Type B pancreatic cell (in vitro differentiated cells): ENCODE measurements around the gene ALKBH6. TPM values are rescaled to one million over a fixed set of nuclear protein-coding genes. Genes with fewer than 3 reads are reported as not detected.

Source experiments
- DNase-seq: peaks from one replicate; pipeline ENCODE4 v3.0.0; 2021; ENCODE audit warnings: mixed read lengths; ENCODE audit not compliant: unreplicated experiment; ENCODE audit errors: extremely low spot score
- H3K27ac Mint-ChIP-seq: 2 replicates; pipeline ENCODE4 v1.8.0; 2021; ENCODE audit warnings: mild to moderate bottlenecking, mixed read lengths
- H3K27me3 Mint-ChIP-seq: 2 replicates; pipeline ENCODE4 v1.8.0; 2021; ENCODE audit warnings: mixed read lengths
- H3K36me3 Mint-ChIP-seq: 2 replicates; pipeline ENCODE4 v1.8.0; 2021; ENCODE audit warnings: mixed read lengths
- H3K4me1 Mint-ChIP-seq: one replicate; pipeline ENCODE4 v1.8.0; 2021; ENCODE audit warnings: mixed read lengths; ENCODE audit not compliant: unreplicated experiment
- H3K4me3 Mint-ChIP-seq: 2 replicates; pipeline ENCODE4 v1.8.0; 2021; ENCODE audit warnings: mild to moderate bottlenecking, mixed read lengths
- H3K9me3 Mint-ChIP-seq: 2 replicates; pipeline ENCODE4 v1.8.0; 2021; ENCODE audit warnings: mixed read lengths
- total RNA-seq: library from RNA; stranded (reverse); gene quantifications from 2 replicates; pipeline ENCODE4 v1.2.1, GENCODE V29; 2021; ENCODE audit warnings: low replicate concordance
- TF ChIP-seq, protein P1 (sequence below): fragments of 200-600 bp; sonication (generic); conservative IDR thresholded peaks from 2 replicates; pipeline ENCODE4 v1.5.0; 2021; ENCODE audit warnings: antibody characterized with exemption, mild to moderate bottlenecking

ALKBH6 gene
- total RNA-seq, 1 donor from 2014 or later, result 24.8 TPM

DNA sequence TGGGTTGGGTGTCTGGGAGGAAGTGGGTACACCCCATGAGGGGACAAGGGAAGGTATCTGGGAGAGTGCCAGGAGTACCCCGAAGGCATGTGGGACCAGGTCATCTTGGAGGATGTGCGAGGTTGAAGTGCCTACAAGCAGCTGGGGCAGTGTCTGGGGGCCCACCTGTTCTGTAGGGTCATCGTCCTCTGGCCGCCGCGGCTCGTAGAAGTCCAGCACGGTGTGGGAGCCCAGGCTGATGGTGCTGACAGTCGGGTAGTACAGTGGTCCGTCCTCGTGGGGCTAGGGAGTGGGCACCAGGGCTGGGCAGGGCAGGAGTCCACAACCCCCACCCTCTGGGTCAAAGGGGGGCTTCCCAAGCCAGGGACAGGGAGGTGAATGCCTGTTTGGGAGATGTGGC is 3.6 kb downstream of the ALKBH6 start:
- Mint-ChIP-seq H3K36me3 (peaks cover 4% of the 10 kb centered on the region), H3K27ac (no peak overlapping the region), H3K27me3 (no peaks in the 10 kb centered on the region), H3K4me3 (peak overlapping the region; percentile 79), H3K4me1 (peaks cover 29% of the 10 kb centered on the region), H3K9me3 (no peaks in the 10 kb centered on the region)
- no peak for DNase-seq
- TF ChIP-seq, protein P1, sequence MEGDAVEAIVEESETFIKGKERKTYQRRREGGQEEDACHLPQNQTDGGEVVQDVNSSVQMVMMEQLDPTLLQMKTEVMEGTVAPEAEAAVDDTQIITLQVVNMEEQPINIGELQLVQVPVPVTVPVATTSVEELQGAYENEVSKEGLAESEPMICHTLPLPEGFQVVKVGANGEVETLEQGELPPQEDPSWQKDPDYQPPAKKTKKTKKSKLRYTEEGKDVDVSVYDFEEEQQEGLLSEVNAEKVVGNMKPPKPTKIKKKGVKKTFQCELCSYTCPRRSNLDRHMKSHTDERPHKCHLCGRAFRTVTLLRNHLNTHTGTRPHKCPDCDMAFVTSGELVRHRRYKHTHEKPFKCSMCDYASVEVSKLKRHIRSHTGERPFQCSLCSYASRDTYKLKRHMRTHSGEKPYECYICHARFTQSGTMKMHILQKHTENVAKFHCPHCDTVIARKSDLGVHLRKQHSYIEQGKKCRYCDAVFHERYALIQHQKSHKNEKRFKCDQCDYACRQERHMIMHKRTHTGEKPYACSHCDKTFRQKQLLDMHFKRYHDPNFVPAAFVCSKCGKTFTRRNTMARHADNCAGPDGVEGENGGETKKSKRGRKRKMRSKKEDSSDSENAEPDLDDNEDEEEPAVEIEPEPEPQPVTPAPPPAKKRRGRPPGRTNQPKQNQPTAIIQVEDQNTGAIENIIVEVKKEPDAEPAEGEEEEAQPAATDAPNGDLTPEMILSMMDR, result no peak

DNA sequence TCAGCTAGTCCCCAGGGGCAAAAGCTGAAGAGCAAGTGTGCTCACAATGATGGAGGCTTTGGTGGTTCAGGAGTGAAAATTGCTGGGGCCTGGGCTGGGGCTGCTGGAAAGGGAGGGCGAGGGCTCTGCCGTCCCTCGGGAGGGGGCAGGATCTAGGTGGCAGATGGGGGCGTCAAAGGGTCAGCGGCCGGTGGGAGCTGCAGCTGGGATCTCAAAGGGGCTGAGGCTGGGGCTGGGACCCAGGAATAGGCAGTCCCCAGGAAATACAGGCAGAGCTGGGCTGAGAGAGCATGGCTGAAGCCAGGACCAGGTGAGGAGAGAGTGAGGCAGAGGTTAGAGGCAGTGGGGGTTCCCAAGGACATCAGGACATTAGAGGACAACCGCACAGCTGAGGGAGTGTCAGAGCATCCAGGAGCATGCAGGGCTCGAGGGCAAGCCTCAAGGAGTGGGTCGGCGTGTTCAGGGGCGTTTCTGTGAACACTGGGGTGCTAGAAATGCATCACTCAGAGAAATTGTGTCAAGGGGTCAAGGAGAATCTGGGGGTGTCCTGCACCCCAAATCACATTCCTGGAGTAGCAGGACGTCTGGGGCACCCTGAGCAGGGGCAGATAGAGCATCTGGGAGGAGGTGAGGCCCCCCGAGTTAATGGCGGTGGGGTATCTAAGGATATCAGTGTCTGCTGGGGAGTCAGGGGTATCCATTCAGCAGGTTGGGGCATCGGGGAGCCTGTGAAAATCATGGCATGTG is 4.2 kb downstream of the ALKBH6 start:
- Mint-ChIP-seq H3K4me3 (peak overlapping the region; percentile 79), H3K27me3 (no peaks in the 10 kb centered on the region), H3K27ac (peak overlapping the region; percentile 61), H3K9me3 (no peaks in the 10 kb centered on the region), H3K36me3 (peaks cover 4% of the 10 kb centered on the region), H3K4me1 (peaks cover 29% of the 10 kb centered on the region)
- no peak for DNase-seq
- TF ChIP-seq, protein P1, result no peak

DNA sequence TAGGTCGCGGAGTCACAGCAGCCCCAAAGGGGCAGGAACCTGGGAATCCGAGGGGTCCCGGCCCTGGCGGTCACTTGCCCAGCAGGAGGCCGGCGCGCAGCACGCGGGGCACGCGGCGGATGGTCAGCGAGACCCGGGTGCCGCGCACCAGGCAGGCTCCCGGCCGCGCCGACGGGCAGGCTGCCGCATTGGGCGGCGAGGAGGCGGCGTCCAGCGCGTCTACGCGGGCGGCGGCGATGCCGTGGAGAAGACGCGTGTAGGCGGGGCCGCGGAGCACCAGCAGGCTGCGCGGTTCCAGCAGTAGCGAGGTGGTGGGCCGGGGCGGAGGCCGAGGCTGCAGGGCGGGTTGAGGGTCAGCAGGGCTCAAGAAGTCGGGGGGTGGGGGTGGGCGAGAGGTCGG is 4.8 kb downstream of the ALKBH6 start:
- DNase-seq, result no peak
- peaks cover 24% of the 10 kb centered on the region for H3K4me1 Mint-ChIP-seq
- H3K27me3 Mint-ChIP-seq, result no peaks in the 10 kb centered on the region
- H3K4me3 Mint-ChIP-seq, result peak overlapping the region; percentile 79
- H3K27ac Mint-ChIP-seq, result peak overlapping the region; percentile 61
- no peaks in the 10 kb centered on the region for H3K9me3 Mint-ChIP-seq
- peaks cover under 1% of the 10 kb centered on the region for H3K36me3 Mint-ChIP-seq
- TF ChIP-seq, protein P1, result no peak

DNA sequence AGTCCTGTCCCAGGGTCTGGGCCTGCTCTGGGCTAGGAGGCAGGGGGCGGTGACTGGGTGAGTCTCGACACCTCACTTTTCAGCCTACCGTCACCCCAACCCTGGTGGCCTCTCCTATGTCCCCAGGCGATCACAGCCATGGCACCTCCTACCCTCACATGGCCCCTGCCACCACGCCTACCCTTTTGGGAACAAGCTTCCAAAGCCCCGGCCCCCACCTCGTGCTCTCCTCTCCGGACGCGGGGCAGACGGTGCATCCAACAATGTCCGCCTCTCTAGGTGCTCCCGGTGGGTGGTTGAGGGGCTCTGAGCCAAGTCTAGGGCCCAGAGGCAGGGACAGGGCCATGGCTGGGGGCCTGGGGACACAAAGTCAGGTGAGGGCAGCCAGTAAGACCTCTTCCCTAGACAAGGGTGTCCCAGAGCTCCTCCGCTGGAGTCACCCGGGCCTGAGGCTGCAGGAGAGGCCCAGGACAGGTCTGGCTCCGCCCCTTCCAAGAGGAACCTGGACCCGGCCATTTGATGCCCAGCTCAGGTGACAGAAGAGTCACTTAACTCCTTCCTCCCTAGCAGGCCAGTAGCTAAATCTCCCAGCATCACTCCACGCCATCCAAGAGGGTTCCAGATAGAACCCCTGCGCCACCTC is 5.6 kb downstream of the ALKBH6 start, which contains the start of gene SYNE4:
Gene SYNE4 (minus strand): TSS at position 478 of the 643 bp plus-strand sequence. CDS start 132 bp downstream, at position 346.
- Mint-ChIP-seq H3K9me3 (no peaks in the 10 kb centered on the region), H3K4me1 (peaks cover 16% of the 10 kb centered on the region), H3K36me3 (no peaks in the 10 kb centered on the region), H3K4me3 (peak within 1 kb of the TSS; percentile 90), H3K27ac (peak within 1 kb of the TSS; percentile 89), H3K27me3 (no peaks in the 10 kb centered on the region)
- DNase-seq, result no peak
- TF ChIP-seq, protein P1, result no peak

DNA sequence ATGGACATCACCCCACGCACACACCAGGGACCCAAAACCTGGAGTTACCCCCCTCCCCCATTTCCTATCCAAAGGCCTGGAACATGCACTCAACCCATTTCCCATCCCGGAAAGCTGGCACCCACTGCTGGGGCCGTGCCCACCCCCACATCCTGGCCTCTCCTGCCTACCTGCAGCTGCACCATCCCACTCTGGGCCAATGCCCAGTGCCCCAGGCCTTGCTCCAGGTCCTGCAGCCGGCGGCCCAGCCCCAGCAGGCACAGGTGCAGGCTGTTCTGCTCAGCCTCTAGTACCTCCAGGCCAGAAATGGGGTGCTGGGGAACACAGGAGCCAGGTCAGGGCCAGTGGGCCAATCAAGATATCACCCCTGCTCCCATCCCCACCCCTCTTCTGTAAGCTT is 7.1 kb downstream of the ALKBH6 start:
- Mint-ChIP-seq H3K4me1 (peaks cover 17% of the 10 kb centered on the region), H3K27ac (no peak overlapping the region), H3K9me3 (no peaks in the 10 kb centered on the region), H3K4me3 (no peak overlapping the region), H3K27me3 (no peaks in the 10 kb centered on the region), H3K36me3 (peaks cover 4% of the 10 kb centered on the region)
- no peak for DNase-seq
- TF ChIP-seq, protein P1, result no peak
